CD14-positive monocyte (primary cell): Measurements from ENCODE around the gene IL27RA. TPM values are rescaled to one million over a fixed set of nuclear protein-coding genes. Genes with fewer than 3 reads are reported as not detected.

Source experiments
- DNase-seq, 3 donors: peaks; one replicate each; pipeline ENCODE4 v3.0.0-alpha.2; 2011 to 2022
- H2AFZ ChIP-seq: 2 replicates; pipeline ENCODE4 v1.6.0; 2012; ENCODE audit warnings: mild to moderate bottlenecking, low read depth, low read length, inconsistent platforms; ENCODE audit not compliant: insufficient read depth, poor library complexity, severe bottlenecking
- H3K27ac ChIP-seq, 2 donors: 1 replicate in 1 of 2; 2 replicates in 1 of 2; pipeline ENCODE4 v1.5.1; 2012 to 2013; ENCODE audit warnings: low read length in 2 of 2, control low read depth in 1 of 2, inconsistent platforms in 1 of 2, low read depth in 1 of 2, mild to moderate bottlenecking in 1 of 2
- H3K27me3 ChIP-seq, 2 donors: one replicate each; pipeline versions ENCODE4 v1.6.0 to v1.6.1; 2011 to 2013; ENCODE audit warnings: low read length in 2 of 2; ENCODE audit not compliant: control insufficient read depth in 2 of 2, insufficient read depth in 2 of 2
- H3K36me3 ChIP-seq, 2 donors: replicated peaks in 1 of 2; 1 replicate in 1 of 2; 2 replicates in 1 of 2; pipeline versions ENCODE4 v1.5.1 to v1.6.1; 2012 to 2013; ENCODE audit warnings: low read length in 2 of 2, control low read depth in 1 of 2, inconsistent platforms in 1 of 2, mild to moderate bottlenecking in 1 of 2; ENCODE audit not compliant: insufficient read depth in 2 of 2, control insufficient read depth in 1 of 2
- H3K4me1 ChIP-seq, 2 donors: 1 replicate in 1 of 2; 2 replicates in 1 of 2; pipeline versions ENCODE4 v1.5.1 to v1.6.1; 2012 to 2013; ENCODE audit warnings: low read length in 2 of 2, control low read depth in 1 of 2, inconsistent platforms in 1 of 2, mild to moderate bottlenecking in 1 of 2, moderate library complexity in 1 of 2; ENCODE audit not compliant: insufficient read depth in 2 of 2, control insufficient read depth in 1 of 2
- H3K4me2 ChIP-seq: replicated peaks from 2 replicates; pipeline ENCODE3; 2012; ENCODE audit warnings: low read length, moderate library complexity, mild to moderate bottlenecking; ENCODE audit not compliant: poor library complexity, severe bottlenecking; ENCODE audit errors: extremely low read depth
- H3K4me3 ChIP-seq, 3 experiments: fragments of 200-600 bp in 1 of 3; sonication (generic) in 1 of 3; replicated peaks in 1 of 3; 1 replicate in 2 of 3; 2 replicates in 1 of 3; pipeline ENCODE4 v1.5.1; 2011 to 2013; ENCODE audit warnings: low read length in 3 of 3, mild to moderate bottlenecking in 3 of 3, control low read depth in 2 of 3, low read depth in 2 of 3, inconsistent platforms in 1 of 3, moderate library complexity in 1 of 3
- H3K79me2 ChIP-seq: 2 replicates; pipeline ENCODE4 v1.6.0; 2012; ENCODE audit warnings: mild to moderate bottlenecking, control low read depth, inconsistent platforms, low read length, moderate library complexity; ENCODE audit not compliant: insufficient read depth
- H3K9ac ChIP-seq: 2 replicates; pipeline ENCODE4 v1.6.0; 2017; ENCODE audit warnings: low read length, mild to moderate bottlenecking; ENCODE audit not compliant: insufficient read depth, poor library complexity, severe bottlenecking
- H3K9me3 ChIP-seq, 2 donors: replicated peaks in 1 of 2; 1 replicate in 1 of 2; 2 replicates in 1 of 2; pipeline versions ENCODE4 v1.5.1 to v1.6.1; 2012 to 2013; ENCODE audit warnings: low read length in 2 of 2, control low read depth in 1 of 2; ENCODE audit not compliant: control insufficient read depth in 1 of 2, insufficient read depth in 1 of 2
- H4K20me1 ChIP-seq: 2 replicates; pipeline ENCODE4 v1.6.0; 2012; ENCODE audit warnings: mild to moderate bottlenecking, low read length, control low read depth, moderate library complexity; ENCODE audit not compliant: insufficient read depth
- H3K27ac Mint-ChIP-seq, 7 donors: one replicate each; pipeline ENCODE4 v1.8.0; 2020; ENCODE audit warnings: mild to moderate bottlenecking in 7 of 7, mixed read lengths in 7 of 7, moderate library complexity in 6 of 7, inconsistent platforms in 2 of 7
- H3K27me3 Mint-ChIP-seq, 3 donors: one replicate each; pipeline ENCODE4 v1.8.0; 2021 to 2022; ENCODE audit warnings: low read depth in 3 of 3, mild to moderate bottlenecking in 3 of 3, mixed read lengths in 3 of 3, moderate library complexity in 3 of 3, inconsistent platforms in 1 of 3
- H3K36me3 Mint-ChIP-seq, 2 donors: one replicate each; pipeline ENCODE4 v1.8.0; 2020; ENCODE audit warnings: mixed read lengths in 2 of 2, inconsistent platforms in 1 of 2, mild to moderate bottlenecking in 1 of 2
- H3K4me1 Mint-ChIP-seq: one replicate; pipeline ENCODE4 v1.8.0; 2020; ENCODE audit warnings: mild to moderate bottlenecking, mixed read lengths
- H3K4me3 Mint-ChIP-seq, 2 donors: one replicate each; pipeline ENCODE4 v1.8.0; 2020; ENCODE audit warnings: mild to moderate bottlenecking in 2 of 2, mixed read lengths in 2 of 2, moderate library complexity in 1 of 2
- H3K9me3 Mint-ChIP-seq, 7 donors: one replicate each; pipeline ENCODE4 v1.8.0; 2020 to 2022; ENCODE audit warnings: mixed read lengths in 7 of 7, mild to moderate bottlenecking in 6 of 7, moderate library complexity in 6 of 7, inconsistent platforms in 2 of 7
- CTCF ChIP-seq: fragments of 200-600 bp; IDR thresholded peaks from one replicate; pipeline ENCODE4 v1.8.0; 2022; ENCODE audit warnings: antibody characterized with exemption, mild to moderate bottlenecking
- WGBS: methylation state at CpG from one replicate; pipeline ENCODE4 v1.1.5; 2013; ENCODE audit warnings: missing lambda C conversion rate; ENCODE audit not compliant: insufficient coverage; 5-methylcytosine and 5-hydroxymethylcytosine counted together
- intact Hi-C, 2 donors: fragments of 100-400 bp; cut with micrococcal nuclease; formaldehyde crosslinking; loops; one replicate each; pipeline versions ENCODE4 v1.15.0 to v1.15.1; 2023
- polyA plus RNA-seq, 3 donors: library from polyadenylated mRNA; depleted of rRNA in 1 of 3; unstranded in 2 of 3; stranded (reverse) in 1 of 3; fragments of 300-500 nt in 2 of 3; fragments of >200 nt in 1 of 3; fragmentation: Illumina TruSeq in 2 of 3; gene quantifications; 1 replicate in 2 of 3; 2 replicates in 1 of 3; pipeline ENCODE4 v1.2.3, GENCODE V29; 2012 to 2021

Gene IL27RA
- polyA plus RNA-seq, 3 donors, result 40.4 to 61.5 (median 54.9) TPM

GRCh38 chr19:14054099-14054498, 22.5 kb downstream of the IL27RA start:
- H3K4me1 ChIP-seq, result peaks cover 6 to 9% of the 10 kb centered on the region in 2 donors
- 83% methylated on average over 6 of the region's 6 CpGs for WGBS
- no peak for DNase-seq
- peaks cover 5 to 22% (median 9%) of the 10 kb centered on the region in 7 donors for H3K9me3 Mint-ChIP-seq
- intact Hi-C loops, result no loop called here
- peaks cover 3% of the 10 kb centered on the region for H4K20me1 ChIP-seq
- H3K9me3 ChIP-seq, result peaks cover 8 to 10% of the 10 kb centered on the region in 2 donors
- no peak overlapping the region for H3K9ac ChIP-seq
- no peak overlapping the region for H3K27ac ChIP-seq
- H3K27me3 Mint-ChIP-seq, result peaks cover 46 to 52% (median 48%) of the 10 kb centered on the region in 3 donors
- no peaks in the 10 kb centered on the region for H3K79me2 ChIP-seq
- peaks cover 33 to 40% of the 10 kb centered on the region in 2 donors for H3K36me3 ChIP-seq
- peak overlapping the region in 1 of 2 donors; percentile 5 for H3K4me3 Mint-ChIP-seq
- peaks cover 40 to 43% of the 10 kb centered on the region in 2 donors for H3K36me3 Mint-ChIP-seq
- no peak overlapping the region for H2AFZ ChIP-seq
- peak overlapping the region in 1 of 7 donors; percentile 40 for H3K27ac Mint-ChIP-seq
- peaks cover 20% of the 10 kb centered on the region for H3K4me1 Mint-ChIP-seq
- H3K4me2 ChIP-seq, result no peak overlapping the region
- no peak overlapping the region for H3K4me3 ChIP-seq
- TF ChIP-seq CTCF, result no peak
- H3K27me3 ChIP-seq, result peaks cover 12 to 34% of the 10 kb centered on the region in 2 donors

DNA sequence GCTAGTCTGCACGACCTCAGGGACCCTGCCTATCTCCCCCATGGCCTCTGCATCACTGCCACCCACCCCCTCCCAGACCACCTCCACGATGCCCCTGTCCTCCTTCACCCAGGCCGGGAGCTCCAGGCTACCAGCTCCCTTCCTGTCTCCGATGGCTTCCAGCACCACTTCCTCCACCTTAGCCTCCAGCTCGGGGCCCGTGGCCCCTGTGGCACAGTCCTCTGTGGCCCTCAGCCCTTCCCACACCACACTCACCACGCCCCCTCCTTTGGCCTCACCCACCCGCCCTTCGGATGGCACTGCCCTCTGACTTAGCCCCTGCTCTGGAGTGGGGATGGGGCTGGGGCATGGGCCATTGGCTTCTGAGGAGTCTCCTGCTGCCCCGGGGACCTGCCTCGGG, 23.2 kb downstream of the IL27RA start:
- H3K27ac ChIP-seq, result no peak overlapping the region
- peaks cover 51 to 59% (median 53%) of the 10 kb centered on the region in 3 donors for H3K27me3 Mint-ChIP-seq
- no peaks in the 10 kb centered on the region for H4K20me1 ChIP-seq
- peaks cover 8 to 10% of the 10 kb centered on the region in 2 donors for H3K9me3 ChIP-seq
- peaks cover 20% of the 10 kb centered on the region for H3K4me1 Mint-ChIP-seq
- peaks cover 36 to 37% of the 10 kb centered on the region in 2 donors for H3K36me3 Mint-ChIP-seq
- H3K4me2 ChIP-seq, result no peak overlapping the region
- H3K27ac Mint-ChIP-seq, result peak overlapping the region in 1 of 7 donors; percentile 42
- H3K36me3 ChIP-seq, result peaks cover 27 to 34% of the 10 kb centered on the region in 2 donors
- H3K9me3 Mint-ChIP-seq, result peaks cover 5 to 23% (median 9%) of the 10 kb centered on the region in 7 donors
- H3K4me1 ChIP-seq, result peaks cover 6 to 9% of the 10 kb centered on the region in 2 donors
- no peak for TF ChIP-seq CTCF
- 5% methylated on average over 4 of the region's 11 CpGs for WGBS
- no peak overlapping the region for H3K4me3 Mint-ChIP-seq
- no peak overlapping the region for H3K9ac ChIP-seq
- peaks cover 15 to 40% of the 10 kb centered on the region in 2 donors for H3K27me3 ChIP-seq
- no peak overlapping the region for H2AFZ ChIP-seq
- no peak overlapping the region for H3K4me3 ChIP-seq
- no peak for DNase-seq
- H3K79me2 ChIP-seq, result no peaks in the 10 kb centered on the region
- intact Hi-C loops, result no loop called here
